Psoas muscle (tissue), 8 donors: ENCODE measurements around the gene SLC34A3. TPM values are rescaled to one million over a fixed set of nuclear protein-coding genes. Genes with fewer than 3 reads are reported as not detected.
A peak's percentile ranks its signal among the peaks of the same experiment; 100 is the strongest.

Experiments
- ATAC-seq, 4 donors: fragments of 200-7000 bp; cut with Tn5 transposase; one replicate each; pipeline ENCODE4 v1.9.1; 2020; ENCODE audit warnings: moderate library complexity in 3 of 4, mild to moderate bottlenecking in 2 of 4
- DNase-seq, 2 donors: peaks; one replicate each; pipeline ENCODE4 v3.0.0-alpha.2; 2020
- H3K27ac ChIP-seq: fragments of 200-600 bp; one replicate; pipeline ENCODE4 v1.8.0; 2022
- H3K27me3 ChIP-seq, 3 donors: fragments of 200-600 bp in 1 of 3; one replicate each; pipeline versions ENCODE4 v1.6.1 to v1.8.0; 2013 to 2022; ENCODE audit warnings: low read length in 2 of 3, mild to moderate bottlenecking in 2 of 3, moderate library complexity in 1 of 3; ENCODE audit not compliant: insufficient read depth in 3 of 3
- H3K36me3 ChIP-seq, 2 donors: fragments of 200-600 bp in 1 of 2; one replicate each; pipeline versions ENCODE4 v1.6.1 to v1.8.0; 2013 to 2022; ENCODE audit warnings: low read depth in 1 of 2, mild to moderate bottlenecking in 1 of 2, moderate library complexity in 1 of 2; ENCODE audit not compliant: insufficient read depth in 1 of 2
- H3K4me1 ChIP-seq: fragments of 200-600 bp; one replicate; pipeline ENCODE4 v1.8.0; 2022
- H3K4me3 ChIP-seq: fragments of 200-600 bp; one replicate; pipeline ENCODE4 v1.8.0; 2022; ENCODE audit warnings: mild to moderate bottlenecking
- H3K9me3 ChIP-seq: fragments of 200-600 bp; one replicate; pipeline ENCODE4 v1.8.0; 2022
- CTCF ChIP-seq: fragments of 200-600 bp; IDR thresholded peaks from one replicate; pipeline ENCODE4 v1.8.0; 2022; ENCODE audit warnings: antibody characterized with exemption
- WGBS, 3 donors: extraction: QIAGEN DNeasy Blood & Tissue Kit; methylation state at CpG; one replicate each; pipeline versions ENCODE4 v1.1.6 to v1.1.7; 2013; 5-methylcytosine and 5-hydroxymethylcytosine counted together
- intact Hi-C, 2 donors: fragments of 100-400 bp; cut with DNase I; formaldehyde crosslinking; loops; one replicate each; pipeline versions ENCODE4 v1.11.0 to v1.14.2; 2022
- polyA plus RNA-seq, 3 donors: library from polyadenylated mRNA; stranded (reverse); fragments of 200-250 nt; gene quantifications; one replicate each; pipeline ENCODE4 v1.2.3, GENCODE V29; 2013
- total RNA-seq, 4 donors: library from RNA; stranded (reverse); fragmentation: NEBNext Ultra II Directional in 2 of 4; extraction: Animal tissue kit (Norgen Biotek cat#: 25700) in 2 of 4; gene quantifications; one replicate each; pipeline versions ENCODE4 v1.2.1 to v1.2.4, GENCODE V29; 2021 to 2023
- donor health status: healthy with polysubstance abuse.
- donor health status: DM: no; HTN: no; CAD: no; lungs with moderate emphysema.
- donor health status: Bipolar disorder and iron deficiency.
- donor health status: healthy.
- donor health status: DM: yes; HTN: yes; CAD: no.
- donor health status: DM: no; HTN: no; CAD: no.
- donor health status: DM: no; HTN: no; CAD: no.
- donor health status: DM: yes; HTN: yes; CAD: no.

The SLC34A3 gene
- total and polyA plus RNA-seq, 7 donors, result not detected

- Histone ChIP-seq H3K4me1 (peaks cover 43% of the 10 kb centered on the region), H3K36me3 (peaks cover 3 to 59% of the 10 kb centered on the region in 2 donors), H3K27ac (peak overlapping the region; percentile 97), H3K27me3 (no peaks in the 10 kb centered on the region), H3K4me3 (peak overlapping the region; percentile 93), H3K9me3 (no peaks in the 10 kb centered on the region)
- no peak for TF ChIP-seq CTCF
- 0 to 1% (median 0%) methylated on average over 27 to 31 of the region's 31 CpGs for WGBS, 3 donors
- no peak for DNase-seq
- intact Hi-C loops, result loop anchor here (1.0 to 5.0 kb wide), 3 partner anchors 17 to 39 kb away; partner anchors contain the start of genes CYSRT1 (in 1 of the 2), NDOR1 (in 1 of the 2), RNF208 (in 1 of the 2) and RNF224 (in 1 of the 2)
- ATAC-seq, result peak in 1 of 4 donors; percentile 32
Measured at GRCh38 chr9:137188086-137188489, 42.6 kb upstream of the SLC34A3 start.

GRCh38 chr9:137188490-137189296, 42.0 kb upstream of the SLC34A3 start, which contains the start of the genes ANAPC2 and SSNA1:
ANAPC2 (minus strand) TSS chr9:137188560; CDS start chr9:137188532, 28 bp downstream.
SSNA1 (plus strand) TSS chr9:137188676; CDS start chr9:137188727, 51 bp downstream.
- Histone ChIP-seq H3K4me3 (peak within 1 kb of the TSS; percentile 93), H3K36me3 (peaks cover 3 to 53% of the 10 kb centered on the region in 2 donors), H3K4me1 (peaks cover 43% of the 10 kb centered on the region), H3K27me3 (no peaks in the 10 kb centered on the region), H3K9me3 (no peaks in the 10 kb centered on the region), H3K27ac (peak within 1 kb of the TSS; percentile 97)
- ATAC-seq (peak; percentile 93 to 95 (median 94)), DNase-seq (peak; percentile 92 to 97)
- WGBS, 3 donors, result 0% methylated on average over 68 to 98 of the region's 98 CpGs
- intact Hi-C loops, result loop anchor here (1.0 to 5.0 kb wide), 3 partner anchors 17 to 39 kb away; partner anchors contain the start of genes CYSRT1 (in 1 of the 2), NDOR1 (in 1 of the 2), RNF208 (in 1 of the 2) and RNF224 (in 1 of the 2)
- TF ChIP-seq CTCF, result peak; percentile 12

GRCh38 chr9:137189297-137190295, 41.1 kb upstream of the SLC34A3 start:
- Histone ChIP-seq H3K27ac (peak overlapping the region; percentile 97), H3K36me3 (peaks cover 3 to 51% of the 10 kb centered on the region in 2 donors)
- ATAC-seq, result no peak

More at GRCh38 chr9:137189297-137190295, 41.1 kb upstream of the SLC34A3 start:
- DNase-seq, result no peak
- no peaks in the 10 kb centered on the region for H3K9me3 ChIP-seq
- peak overlapping the region; percentile 93 for H3K4me3 ChIP-seq
- TF ChIP-seq CTCF, result no peak
- WGBS, 3 donors, result 27 to 31% (median 31%) methylated on average over 23 of the region's 23 CpGs
- H3K4me1 ChIP-seq, result peaks cover 51% of the 10 kb centered on the region
- intact Hi-C loops, result loop anchor here (2.0 to 5.0 kb wide), 2 partner anchors 33 to 38 kb away; partner anchors contain the start of genes CYSRT1 (in 1 of the 2), RNF208 (in 1 of the 2) and RNF224 (in 1 of the 2)
- no peaks in the 10 kb centered on the region for H3K27me3 ChIP-seq
